Urinary bladder (tissue), 4 donors: ENCODE measurements around the gene SGTA. TPM values are rescaled to one million over a fixed set of nuclear protein-coding genes. Genes with fewer than 3 reads are reported as not detected.

Source experiments
- DNase-seq: peaks from one replicate; pipeline ENCODE4 v3.0.0-alpha.2; 2015; ENCODE audit errors: extremely low spot score
- H3K27ac ChIP-seq: one replicate; pipeline ENCODE4 v1.5.1; 2013; ENCODE audit warnings: low read depth, mild to moderate bottlenecking, moderate library complexity
- H3K36me3 ChIP-seq: one replicate; pipeline ENCODE4 v1.6.1; 2013; ENCODE audit warnings: mild to moderate bottlenecking, moderate library complexity; ENCODE audit not compliant: insufficient read depth
- H3K4me1 ChIP-seq: one replicate; pipeline ENCODE4 v1.6.1; 2013; ENCODE audit warnings: mild to moderate bottlenecking, moderate library complexity; ENCODE audit not compliant: insufficient read depth
- H3K4me3 ChIP-seq: one replicate; pipeline ENCODE4 v1.5.1; 2013; ENCODE audit warnings: low read depth, low read length
- WGBS: extraction: QIAGEN DNeasy Blood & Tissue Kit; methylation state at CpG from one replicate; pipeline ENCODE4 v1.1.7; 2013; 5-methylcytosine and 5-hydroxymethylcytosine counted together
- polyA plus RNA-seq: library from polyadenylated mRNA; stranded (reverse); fragments of 200-250 nt; gene quantifications from one replicate; pipeline ENCODE4 v1.2.3, GENCODE V29; 2013
- total RNA-seq: library from RNA; depleted of rRNA; stranded (reverse); fragments of >200 nt; gene quantifications from one replicate; pipeline ENCODE4 v1.2.3, GENCODE V29; 2014
- donor health status: healthy with polysubstance abuse.
- donor health status: healthy.

Gene SGTA
- total and polyA plus RNA-seq, 2 donors, result 17.6 to 65.5 TPM

- Histone ChIP-seq H3K36me3 (peaks cover 9% of the 10 kb centered on the region), H3K27ac (no peak overlapping the region), H3K4me3 (no peak overlapping the region), H3K4me1 (no peaks in the 10 kb centered on the region)
- 95% methylated on average over 21 of the region's 21 CpGs for WGBS
- no peak for DNase-seq
Measured at GRCh38 chr19:2764945-2765344, 18.1 kb downstream of the SGTA start.

GRCh38 chr19:2763687-2764086 is 19.4 kb downstream of the SGTA start:
- peaks cover 9% of the 10 kb centered on the region for H3K36me3 ChIP-seq
- WGBS, result 95% methylated on average over 12 of the region's 12 CpGs
- H3K27ac ChIP-seq, result no peak overlapping the region
- H3K4me3 ChIP-seq, result no peak overlapping the region
- no peaks in the 10 kb centered on the region for H3K4me1 ChIP-seq
- no peak for DNase-seq

GRCh38 chr19:2762783-2763496 is 20.1 kb downstream of the SGTA start:
- H3K36me3 ChIP-seq, result peaks cover 9% of the 10 kb centered on the region
- 93% methylated on average over 23 of the region's 23 CpGs for WGBS
- DNase-seq, result no peak

GRCh38 chr19:2761876-2762782 is 20.9 kb downstream of the SGTA start:
- WGBS, result 93% methylated on average over 43 of the region's 43 CpGs
- DNase-seq, result no peak
- Histone ChIP-seq H3K36me3 (peaks cover 9% of the 10 kb centered on the region), H3K4me1 (no peaks in the 10 kb centered on the region), H3K27ac (no peak overlapping the region), H3K4me3 (no peak overlapping the region)

More at GRCh38 chr19:2762783-2763496, 20.1 kb downstream of the SGTA start:
- Histone ChIP-seq H3K27ac (no peak overlapping the region), H3K4me3 (no peak overlapping the region), H3K4me1 (no peaks in the 10 kb centered on the region)

- no peak overlapping the region for H3K4me3 ChIP-seq
- H3K4me1 ChIP-seq, result no peaks in the 10 kb centered on the region
- peaks cover 9% of the 10 kb centered on the region for H3K36me3 ChIP-seq
- DNase-seq, result no peak
- H3K27ac ChIP-seq, result no peak overlapping the region
- 92% methylated on average over 16 of the region's 16 CpGs for WGBS
Measured at GRCh38 chr19:2761309-2761677, 21.8 kb downstream of the SGTA start.

- H3K36me3 ChIP-seq, result peaks cover 9% of the 10 kb centered on the region
- 95% methylated on average over 7 of the region's 7 CpGs for WGBS
- H3K4me3 ChIP-seq, result no peak overlapping the region
- no peak for DNase-seq
- H3K27ac ChIP-seq, result no peak overlapping the region
- H3K4me1 ChIP-seq, result no peaks in the 10 kb centered on the region
Measured at GRCh38 chr19:2759965-2760364, 23.1 kb downstream of the SGTA start.

GRCh38 chr19:2759362-2759761 is 23.7 kb downstream of the SGTA start:
- no peak overlapping the region for H3K4me3 ChIP-seq
- H3K4me1 ChIP-seq, result no peaks in the 10 kb centered on the region
- H3K36me3 ChIP-seq, result peaks cover 9% of the 10 kb centered on the region
- no peak for DNase-seq
- no peak overlapping the region for H3K27ac ChIP-seq
- WGBS, result 92% methylated on average over 17 of the region's 17 CpGs

- Histone ChIP-seq H3K4me3 (no peak overlapping the region), H3K36me3 (peaks cover 9% of the 10 kb centered on the region), H3K27ac (no peak overlapping the region), H3K4me1 (no peaks in the 10 kb centered on the region)
- DNase-seq, result no peak
- WGBS, result 87% methylated on average over 17 of the region's 17 CpGs
Measured at GRCh38 chr19:2758601-2759313, 24.3 kb downstream of the SGTA start.

- 94% methylated on average over 48 of the region's 48 CpGs for WGBS
- H3K4me1 ChIP-seq, result no peaks in the 10 kb centered on the region
- H3K4me3 ChIP-seq, result no peak overlapping the region
- peaks cover 6% of the 10 kb centered on the region for H3K36me3 ChIP-seq
- no peak for DNase-seq
- no peak overlapping the region for H3K27ac ChIP-seq
Measured at GRCh38 chr19:2756921-2757881, 25.9 kb downstream of the SGTA start.

GRCh38 chr19:2756477-2756876 is 26.6 kb downstream of the SGTA start:
- Histone ChIP-seq H3K27ac (no peak overlapping the region), H3K4me1 (no peaks in the 10 kb centered on the region), H3K4me3 (no peak overlapping the region), H3K36me3 (peaks cover 6% of the 10 kb centered on the region)
- no peak for DNase-seq
- WGBS, result 86% methylated on average over 8 of the region's 8 CpGs

- Histone ChIP-seq H3K4me3 (no peak overlapping the region), H3K27ac (no peak overlapping the region), H3K4me1 (no peaks in the 10 kb centered on the region), H3K36me3 (peaks cover under 1% of the 10 kb centered on the region)
- 93% methylated on average over 16 of the region's 16 CpGs for WGBS
- DNase-seq, result no peak
Measured at GRCh38 chr19:2755811-2756210, 27.3 kb downstream of the SGTA start.

GRCh38 chr19:2755448-2755705 is 27.7 kb downstream of the SGTA start:
- H3K4me3 ChIP-seq, result no peak overlapping the region
- 91% methylated on average over 16 of the region's 16 CpGs for WGBS
- no peak overlapping the region for H3K27ac ChIP-seq
- no peaks in the 10 kb centered on the region for H3K4me1 ChIP-seq
- DNase-seq, result no peak
- H3K36me3 ChIP-seq, result no peaks in the 10 kb centered on the region
